CD4-positive, alpha-beta T cell treated with Interferon alpha-2 for 1 hour (primary cell): ENCODE data around the gene LEMD3.
A peak's percentile ranks its signal among the peaks of the same experiment; 100 is the strongest.

Source experiments
- DNase-seq, 2 donors: peaks; one replicate each; pipeline ENCODE4 v3.0.0-alpha.2; 2020 to 2022

LEMD3 gene

GRCh38 chr12:65170209-65170881 lies 962 bp downstream of the LEMD3 start:
- DNase-seq = peak; percentile 72 to 79

DNA sequence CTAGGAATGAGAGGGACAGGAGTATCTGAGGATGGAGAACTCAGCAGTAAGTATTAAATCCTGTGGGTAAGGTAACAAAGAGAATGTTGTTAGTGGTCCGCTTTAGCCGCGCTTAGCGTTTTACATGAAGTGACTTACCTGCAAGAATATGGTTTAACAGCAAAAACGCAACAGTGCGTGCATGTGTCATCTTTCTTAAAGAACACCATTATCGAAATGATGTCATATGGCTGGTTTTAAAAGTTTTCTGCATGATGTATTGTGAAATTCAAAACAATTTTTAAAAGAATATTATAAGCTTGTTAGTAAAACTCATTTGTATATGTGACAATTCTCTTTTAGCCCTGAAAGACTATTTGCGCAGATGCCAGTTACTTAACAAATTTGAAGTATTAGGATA lies 1.7 kb downstream of the LEMD3 start:
- DNase-seq = peak in 1 of 2 donors; percentile 20

DNA sequence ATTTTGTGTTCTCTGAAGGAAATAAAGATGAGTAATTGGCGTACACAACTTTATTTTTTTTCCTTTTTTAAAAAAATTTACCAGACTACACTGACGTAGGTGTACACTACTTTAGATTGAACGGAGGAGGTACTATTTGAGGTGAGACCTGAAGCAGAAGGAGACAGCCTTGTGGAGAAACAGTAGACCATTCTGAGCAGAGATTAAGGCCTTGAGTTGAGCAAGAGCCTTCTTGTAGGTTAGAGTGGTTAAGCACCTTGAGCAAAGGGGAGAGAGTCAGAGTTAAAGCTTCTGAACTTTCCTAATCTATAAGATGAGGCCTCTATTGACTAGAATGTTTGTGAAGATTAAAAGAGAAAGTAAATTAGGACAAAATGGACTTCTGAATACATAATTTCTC lies 2.5 kb downstream of the LEMD3 start:
- DNase-seq = peak; percentile 15 to 47

DNA sequence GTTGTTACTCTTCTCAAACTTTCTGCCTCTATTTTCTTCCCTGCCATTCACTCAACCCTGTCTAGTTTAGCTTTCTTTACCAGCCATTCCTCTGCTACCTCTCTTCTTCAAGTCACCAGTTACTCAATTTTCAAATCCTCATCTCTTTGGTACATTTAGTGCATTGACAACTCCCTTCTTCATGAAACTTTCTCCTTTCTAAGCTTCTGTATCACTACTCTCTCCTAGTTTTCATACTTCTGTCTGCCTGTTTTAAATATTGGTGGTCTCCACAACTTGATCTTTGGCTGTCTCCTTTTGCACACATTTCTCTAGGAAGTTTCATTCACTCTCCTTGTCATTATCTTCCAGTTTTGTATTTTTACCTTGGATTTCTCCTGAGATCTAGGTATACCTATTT lies 6.0 kb downstream of the LEMD3 start:
- no peak for DNase-seq

DNA sequence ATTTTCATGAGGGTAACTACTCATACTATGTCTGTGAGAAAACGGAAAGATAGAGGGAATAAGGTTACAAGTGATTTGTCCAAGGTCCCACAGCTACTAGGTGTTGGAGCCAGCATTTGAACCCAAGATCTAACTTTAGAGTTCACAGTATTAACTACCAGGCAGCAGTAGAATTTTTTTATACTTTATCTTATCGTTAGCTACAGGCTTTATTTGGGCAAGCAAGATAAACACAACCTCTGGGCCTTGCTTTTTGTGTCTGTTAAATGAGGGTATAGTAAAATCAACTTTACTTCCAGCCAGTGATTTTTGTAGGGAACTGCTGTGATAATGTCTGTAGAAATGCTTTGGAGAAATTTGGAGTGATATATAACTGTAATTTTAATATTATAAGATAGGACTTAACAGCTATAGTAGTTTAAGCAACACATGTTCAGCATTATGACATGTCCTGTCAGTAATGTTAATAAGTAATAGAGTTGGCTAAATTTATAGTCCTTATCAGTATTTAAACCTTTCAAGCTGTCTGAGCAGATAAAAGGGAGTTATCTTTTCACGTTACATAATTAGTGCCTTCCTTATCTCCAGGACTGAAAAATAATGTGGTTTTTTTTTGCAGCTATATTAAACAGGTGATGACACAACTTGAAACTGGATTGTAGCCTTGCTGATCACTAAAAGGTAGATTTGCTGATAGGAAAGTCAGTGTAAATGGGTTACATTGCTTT lies 12.8 kb downstream of the LEMD3 start:
- no peak for DNase-seq

GRCh38 chr12:65184176-65184857 lies 14.9 kb downstream of the LEMD3 start:
- no peak for DNase-seq

GRCh38 chr12:65184858-65185229 lies 15.5 kb downstream of the LEMD3 start:
- DNase-seq = no peak

DNA sequence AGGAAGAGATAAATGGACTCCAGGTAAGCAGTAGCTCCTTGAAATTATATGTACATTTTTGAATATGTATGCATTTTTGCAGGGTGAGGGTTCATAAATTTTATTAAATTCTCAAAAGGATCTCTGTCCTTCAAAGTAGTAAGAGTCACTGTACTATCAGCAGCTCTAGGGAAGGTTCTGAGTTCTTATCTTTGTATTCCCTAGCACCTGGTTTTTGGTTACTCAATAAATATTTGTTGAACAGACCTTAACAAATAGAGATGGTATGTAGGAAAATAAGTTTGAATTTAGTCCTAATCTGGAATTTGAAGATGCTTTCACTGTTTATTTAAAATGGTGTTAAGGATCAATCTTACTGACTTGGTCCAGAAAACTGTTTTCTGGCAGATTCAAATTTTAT lies 18.3 kb downstream of the LEMD3 start:
- no peak for DNase-seq

DNA sequence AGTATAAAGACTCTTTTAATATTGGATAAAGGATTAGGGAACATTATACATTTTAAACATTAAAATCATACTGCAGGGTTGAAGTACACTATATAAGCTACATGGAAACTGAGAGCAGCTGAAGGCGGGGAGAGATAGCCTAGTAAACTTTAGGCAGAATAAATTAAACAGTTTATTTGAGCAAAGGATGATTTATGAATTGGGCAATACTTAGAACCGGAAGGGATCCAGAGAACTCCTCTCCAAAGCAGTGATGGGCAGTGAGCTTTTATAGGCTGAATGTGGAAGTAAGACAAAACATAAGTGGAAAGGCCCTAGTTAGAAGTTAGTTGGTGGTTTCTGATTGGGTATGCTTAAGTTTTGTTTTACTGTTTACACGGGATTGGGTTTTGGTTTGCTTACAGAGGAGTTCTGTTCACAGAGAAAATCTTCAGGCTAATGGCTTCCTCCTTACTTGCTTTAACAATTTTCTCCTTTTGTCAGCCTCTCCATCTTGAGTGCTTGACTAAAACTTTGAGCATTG lies 18.9 kb downstream of the LEMD3 start:
- DNase-seq = no peak

- no peak for DNase-seq
Observed at GRCh38 chr12:65189028-65189718, 19.8 kb downstream of the LEMD3 start.

GRCh38 chr12:65192963-65193516 lies 23.7 kb downstream of the LEMD3 start:
- DNase-seq = no peak

DNA sequence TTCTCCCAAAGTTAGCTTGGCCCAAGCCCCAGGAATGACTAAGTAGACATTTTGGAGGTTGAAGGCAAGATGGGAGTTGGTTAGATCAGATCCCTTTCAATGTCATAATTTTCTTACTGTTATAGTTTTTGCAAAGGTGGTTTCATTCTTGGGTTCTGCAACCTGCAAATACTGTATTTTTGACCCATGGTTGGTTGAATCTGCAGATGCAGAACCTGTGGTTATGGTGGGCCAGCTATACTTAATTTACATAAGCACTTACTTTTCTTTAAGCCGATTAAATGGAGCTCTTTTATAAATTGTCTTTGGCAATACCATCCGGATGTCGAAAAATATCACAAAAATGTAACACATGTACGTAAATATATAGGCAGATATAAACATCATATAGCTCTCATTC lies 25.6 kb downstream of the LEMD3 start:
- no peak for DNase-seq

DNA sequence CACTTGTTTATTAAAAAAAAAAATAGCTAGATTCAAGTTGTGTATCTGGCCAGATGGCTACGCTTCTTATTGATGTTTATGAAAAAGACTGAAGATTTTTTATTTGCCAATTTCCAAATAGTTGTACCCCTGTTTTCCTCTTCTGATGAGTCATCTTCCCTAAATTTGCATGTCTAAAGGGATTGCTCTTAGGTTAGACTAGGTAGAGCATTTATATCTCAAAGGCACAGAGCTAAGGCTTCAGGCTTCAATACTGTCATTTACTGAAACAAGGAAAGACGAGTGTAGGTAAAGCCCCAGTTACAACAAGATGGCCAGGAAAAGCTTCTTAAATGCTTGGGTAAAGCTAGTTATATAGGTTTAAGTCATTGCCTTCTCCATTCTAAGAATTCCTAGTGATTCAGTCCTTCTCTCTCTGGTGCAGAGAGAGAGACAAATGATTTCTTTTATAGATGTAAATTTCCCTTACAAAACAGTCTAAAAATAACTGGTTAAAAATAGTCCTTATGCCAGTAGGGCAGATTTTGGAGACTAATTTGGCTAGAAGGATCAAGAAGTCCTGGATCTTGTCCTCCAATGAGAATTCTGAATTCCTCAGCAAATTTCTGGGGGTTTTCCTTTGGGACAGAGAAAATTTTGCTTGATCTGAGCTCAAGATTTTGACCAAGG lies 26.1 kb downstream of the LEMD3 start:
- no peak for DNase-seq

GRCh38 chr12:65196762-65197567 lies 27.6 kb downstream of the LEMD3 start:
- no peak for DNase-seq

DNA sequence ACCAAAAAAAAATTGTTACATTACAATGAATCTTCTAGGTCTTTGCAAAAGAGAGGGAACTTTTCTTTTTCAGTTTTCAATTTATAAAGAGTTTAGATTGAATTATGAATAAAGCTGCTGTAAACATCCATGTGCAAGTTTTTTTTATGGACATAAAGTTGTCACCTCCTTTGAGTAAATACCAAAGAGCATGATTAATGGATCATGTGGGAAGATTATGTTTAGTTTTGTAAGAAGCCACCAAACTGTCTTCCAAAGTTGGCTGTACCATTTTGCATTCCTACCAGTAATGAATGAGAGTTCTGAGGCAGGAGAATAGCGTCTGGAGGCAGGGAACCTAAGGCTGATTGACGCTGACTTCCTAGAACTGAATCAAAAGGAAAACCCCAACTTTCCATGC lies 30.2 kb downstream of the LEMD3 start:
- no peak for DNase-seq

DNA sequence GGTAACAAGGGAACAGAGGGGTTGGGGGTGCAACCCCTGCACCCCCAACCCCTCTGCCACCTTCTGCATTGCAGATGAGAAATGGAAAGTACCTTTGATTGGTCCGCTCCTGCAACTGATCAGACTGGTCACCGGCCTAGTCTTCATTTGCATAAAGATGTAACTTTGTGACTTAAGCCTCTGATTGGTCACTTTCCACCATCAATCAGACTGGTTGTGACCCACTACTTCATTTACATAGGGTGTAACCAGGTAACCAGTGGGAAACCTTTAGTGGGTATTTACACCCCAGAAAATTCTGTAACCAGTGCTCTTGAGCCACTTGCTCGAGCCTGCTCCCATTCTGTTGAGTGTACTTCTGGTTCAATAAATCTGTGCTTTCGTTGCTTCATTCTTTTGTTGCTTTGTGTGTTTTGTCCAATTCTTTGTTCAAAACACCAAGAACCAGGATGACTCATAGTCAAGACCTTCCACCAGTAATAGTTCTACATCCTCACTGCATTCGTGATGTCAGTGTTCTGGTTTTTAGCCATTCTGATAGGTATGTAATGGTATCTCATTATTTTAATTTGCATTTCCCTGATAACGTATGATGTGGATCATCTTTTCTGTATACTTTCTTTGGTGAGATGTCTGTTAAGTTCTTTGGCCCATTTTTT lies 30.8 kb downstream of the LEMD3 start:
- no peak for DNase-seq

GRCh38 chr12:65203376-65203775 lies 34.0 kb downstream of the LEMD3 start:
- DNase-seq = no peak

DNA sequence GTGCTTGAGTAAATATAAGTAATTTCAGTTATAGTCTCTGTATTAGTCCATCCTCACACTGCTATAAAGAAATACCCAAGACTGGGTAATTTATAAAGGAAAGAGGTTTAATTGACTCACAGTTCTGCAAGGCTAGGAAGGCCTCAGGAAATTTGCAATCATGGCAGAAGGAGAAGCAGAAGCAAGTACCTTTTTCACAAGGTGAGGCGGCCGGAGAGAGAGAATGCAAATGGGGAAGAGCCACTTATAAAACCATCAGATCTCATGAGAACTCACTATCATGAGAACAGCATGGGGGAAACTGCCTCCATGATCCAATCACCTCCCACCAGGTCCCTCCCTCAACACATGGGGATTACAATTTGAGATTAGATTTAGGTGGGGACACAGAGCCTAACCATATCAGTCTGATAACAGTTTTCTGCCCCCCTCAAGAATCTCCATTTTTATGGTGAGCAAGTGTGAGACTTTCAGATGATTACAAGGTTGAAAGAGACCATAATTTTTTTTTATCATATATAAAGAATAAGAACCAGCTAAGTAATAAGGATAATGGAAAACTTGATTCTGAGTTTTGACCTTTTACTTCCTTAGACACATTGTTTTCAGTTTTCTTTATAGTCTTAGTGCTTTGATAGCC lies 35.6 kb downstream of the LEMD3 start:
- no peak for DNase-seq

DNA sequence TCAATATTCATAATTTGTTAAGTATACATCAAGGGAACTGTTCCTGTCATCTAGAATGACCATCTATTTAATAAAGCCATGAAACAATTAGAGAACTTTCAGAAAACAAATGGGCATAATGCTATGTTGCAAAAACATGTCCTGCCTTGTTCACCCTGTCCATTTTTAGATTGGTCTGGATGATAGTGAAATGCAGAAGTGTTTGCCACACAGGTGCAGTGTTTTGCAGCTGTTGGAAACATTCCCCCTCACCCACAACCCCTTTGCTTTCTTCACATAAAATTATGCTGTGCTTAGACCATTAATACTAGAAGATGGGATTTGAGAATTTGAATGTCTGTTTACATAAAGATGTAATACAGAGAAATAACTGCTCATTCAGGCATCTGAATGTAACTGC lies 36.5 kb downstream of the LEMD3 start:
- no peak for DNase-seq

DNA sequence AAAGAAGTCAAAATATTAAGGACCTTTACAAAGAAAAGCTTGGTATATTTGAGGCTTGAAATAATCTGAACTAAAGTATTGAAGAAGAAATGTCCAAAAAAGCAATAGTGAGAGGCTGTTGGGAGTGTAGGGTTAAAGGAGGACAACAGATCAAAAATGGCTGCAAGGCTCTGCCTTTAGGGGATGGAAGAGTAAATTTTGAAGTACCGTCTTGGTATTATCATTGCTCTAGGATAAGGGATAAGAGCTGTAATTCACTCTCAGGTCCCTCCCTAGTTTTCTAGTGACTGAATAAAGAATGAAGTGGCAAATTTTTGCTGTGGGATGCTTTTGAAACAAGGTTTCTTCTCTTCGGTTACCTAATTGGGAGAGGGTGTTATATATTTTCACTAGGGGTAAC lies 38.7 kb downstream of the LEMD3 start:
- no peak for DNase-seq
